DMS79 (cell line): ENCODE results near the gene G6PC1.
"Not testable (repeated sequence)": the region's sequence is repeated elsewhere in the genome, so short reads cannot be mapped to it uniquely, and the experiment has no call there.

Experiments used
- DNase-seq: peaks from one replicate; lab custom pipeline; 2025; lab: John Stamatoyannopoulos, UW

Gene G6PC1

DNA sequence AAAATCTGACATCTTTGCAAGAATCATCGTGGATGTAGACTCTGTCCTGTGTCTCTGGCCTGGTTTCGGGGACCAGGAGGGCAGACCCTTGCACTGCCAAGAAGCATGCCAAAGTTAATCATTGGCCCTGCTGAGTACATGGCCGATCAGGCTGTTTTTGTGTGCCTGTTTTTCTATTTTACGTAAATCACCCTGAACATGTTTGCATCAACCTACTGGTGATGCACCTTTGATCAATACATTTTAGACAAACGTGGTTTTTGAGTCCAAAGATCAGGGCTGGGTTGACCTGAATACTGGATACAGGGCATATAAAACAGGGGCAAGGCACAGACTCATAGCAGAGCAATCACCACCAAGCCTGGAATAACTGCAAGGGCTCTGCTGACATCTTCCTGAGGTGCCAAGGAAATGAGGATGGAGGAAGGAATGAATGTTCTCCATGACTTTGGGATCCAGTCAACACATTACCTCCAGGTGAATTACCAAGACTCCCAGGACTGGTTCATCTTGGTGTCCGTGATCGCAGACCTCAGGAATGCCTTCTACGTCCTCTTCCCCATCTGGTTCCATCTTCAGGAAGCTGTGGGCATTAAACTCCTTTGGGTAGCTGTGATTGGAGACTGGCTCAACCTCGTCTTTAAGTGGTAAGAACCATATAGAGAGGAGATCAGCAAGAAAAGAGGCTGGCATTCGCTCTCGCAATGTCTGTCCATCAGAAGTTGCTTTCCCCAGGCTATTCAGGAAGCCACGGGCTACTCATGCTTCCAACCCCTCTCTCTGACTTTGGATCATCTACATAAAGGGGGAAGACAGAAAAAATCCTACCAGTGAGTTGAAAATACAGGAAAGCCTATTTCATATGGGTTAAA, at the start of gene G6PC1:
TSS of gene G6PC1 (plus strand) at position 340 of the 872 bp plus-strand sequence. CDS start at position 418, 78 bp downstream.
- no peak for DNase-seq

DNA sequence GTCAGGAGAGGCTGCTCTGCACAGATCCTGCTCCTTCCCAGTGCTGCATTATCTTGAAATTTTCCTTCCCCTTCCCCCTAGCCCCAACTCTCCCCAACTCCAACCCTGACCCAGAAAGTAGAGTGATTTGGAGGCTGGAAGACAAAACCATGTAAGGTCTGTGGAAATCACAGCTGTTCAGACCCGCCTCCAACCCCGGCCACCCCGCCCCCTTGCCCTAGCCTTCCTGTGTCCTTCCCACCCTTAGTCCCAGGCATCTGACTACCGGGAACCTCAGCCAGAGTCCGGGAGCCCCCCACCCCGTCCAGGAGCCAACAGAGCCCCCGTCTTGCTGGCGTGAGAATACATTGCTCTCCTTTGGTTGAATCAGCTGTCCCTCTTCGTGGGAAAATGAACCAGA, 49.6 kb upstream of the G6PC1 start, which contains the start of gene AOC3:
TSS of gene AOC3 (plus strand) at position 246 of the 400 bp plus-strand sequence. CDS start at position 391, 145 bp downstream.
- no peak for DNase-seq

DNA sequence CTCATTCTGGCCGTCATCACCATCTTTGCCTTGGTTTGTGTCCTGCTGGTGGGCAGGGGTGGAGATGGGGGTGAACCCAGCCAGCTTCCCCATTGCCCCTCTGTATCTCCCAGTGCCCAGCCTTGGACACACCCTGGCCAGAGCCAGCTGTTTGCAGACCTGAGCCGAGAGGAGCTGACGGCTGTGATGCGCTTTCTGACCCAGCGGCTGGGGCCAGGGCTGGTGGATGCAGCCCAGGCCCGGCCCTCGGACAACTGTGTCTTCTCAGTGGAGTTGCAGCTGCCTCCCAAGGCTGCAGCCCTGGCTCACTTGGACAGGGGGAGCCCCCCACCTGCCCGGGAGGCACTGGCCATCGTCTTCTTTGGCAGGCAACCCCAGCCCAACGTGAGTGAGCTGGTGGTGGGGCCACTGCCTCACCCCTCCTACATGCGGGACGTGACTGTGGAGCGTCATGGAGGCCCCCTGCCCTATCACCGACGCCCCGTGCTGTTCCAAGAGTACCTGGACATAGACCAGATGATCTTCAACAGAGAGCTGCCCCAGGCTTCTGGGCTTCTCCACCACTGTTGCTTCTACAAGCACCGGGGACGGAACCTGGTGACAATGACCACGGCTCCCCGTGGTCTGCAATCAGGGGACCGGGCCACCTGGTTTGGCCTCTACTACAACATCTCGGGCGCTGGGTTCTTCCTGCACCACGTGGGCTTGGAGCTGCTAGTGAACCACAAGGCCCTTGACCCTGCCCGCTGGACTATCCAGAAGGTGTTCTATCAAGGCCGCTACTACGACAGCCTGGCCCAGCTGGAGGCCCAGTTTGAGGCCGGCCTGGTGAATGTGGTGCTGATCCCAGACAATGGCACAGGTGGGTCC, 49.0 kb upstream of the G6PC1 start:
- not testable (repeated sequence) for DNase-seq

DNA sequence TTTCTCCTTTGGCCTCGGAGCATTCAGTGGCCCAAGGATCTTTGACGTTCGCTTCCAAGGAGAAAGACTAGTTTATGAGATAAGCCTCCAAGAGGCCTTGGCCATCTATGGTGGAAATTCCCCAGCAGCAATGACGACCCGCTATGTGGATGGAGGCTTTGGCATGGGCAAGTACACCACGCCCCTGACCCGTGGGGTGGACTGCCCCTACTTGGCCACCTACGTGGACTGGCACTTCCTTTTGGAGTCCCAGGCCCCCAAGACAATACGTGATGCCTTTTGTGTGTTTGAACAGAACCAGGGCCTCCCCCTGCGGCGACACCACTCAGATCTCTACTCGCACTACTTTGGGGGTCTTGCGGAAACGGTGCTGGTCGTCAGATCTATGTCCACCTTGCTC, 48.2 kb upstream of the G6PC1 start:
- no peak for DNase-seq

DNA sequence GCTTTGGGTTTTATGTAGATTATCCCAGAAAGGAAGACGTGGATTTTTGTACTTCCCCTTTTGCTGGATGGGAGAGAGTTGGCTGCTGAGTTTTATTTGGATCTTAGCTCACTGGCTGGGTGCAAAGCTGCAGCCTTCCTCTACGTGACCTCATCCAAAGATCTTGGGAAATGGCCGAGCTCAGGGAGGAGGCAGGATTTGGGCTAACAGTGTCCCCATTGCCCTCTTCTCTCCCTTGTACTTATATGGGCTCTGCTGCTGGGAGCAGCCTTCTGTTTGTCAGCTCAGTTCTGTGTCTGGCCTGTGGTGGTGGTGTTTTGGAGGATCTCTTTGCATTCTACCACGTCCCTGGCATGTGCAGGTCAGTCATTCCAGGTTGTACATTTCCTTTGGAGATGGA, 47.6 kb upstream of the G6PC1 start:
- DNase-seq: no peak

DNA sequence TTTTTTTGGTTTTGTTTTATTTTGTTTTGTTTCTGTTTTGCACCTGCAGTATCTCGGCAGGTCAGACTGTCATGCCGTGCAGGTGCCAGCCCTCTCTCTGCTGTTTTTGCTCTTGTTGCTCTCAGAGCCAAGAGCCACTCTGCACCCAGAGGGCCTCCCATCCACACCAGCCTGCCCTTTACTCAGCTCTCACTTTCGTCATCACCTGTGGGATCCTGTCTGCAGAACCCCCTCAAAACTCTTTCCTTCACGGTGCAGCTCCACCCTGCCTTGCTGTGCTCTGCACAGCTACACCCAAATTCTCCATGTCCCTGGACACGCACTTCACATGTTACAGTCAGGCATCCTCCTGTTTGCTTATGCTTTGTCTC, 47.0 kb upstream of the G6PC1 start:
- DNase-seq: no peak

DNA sequence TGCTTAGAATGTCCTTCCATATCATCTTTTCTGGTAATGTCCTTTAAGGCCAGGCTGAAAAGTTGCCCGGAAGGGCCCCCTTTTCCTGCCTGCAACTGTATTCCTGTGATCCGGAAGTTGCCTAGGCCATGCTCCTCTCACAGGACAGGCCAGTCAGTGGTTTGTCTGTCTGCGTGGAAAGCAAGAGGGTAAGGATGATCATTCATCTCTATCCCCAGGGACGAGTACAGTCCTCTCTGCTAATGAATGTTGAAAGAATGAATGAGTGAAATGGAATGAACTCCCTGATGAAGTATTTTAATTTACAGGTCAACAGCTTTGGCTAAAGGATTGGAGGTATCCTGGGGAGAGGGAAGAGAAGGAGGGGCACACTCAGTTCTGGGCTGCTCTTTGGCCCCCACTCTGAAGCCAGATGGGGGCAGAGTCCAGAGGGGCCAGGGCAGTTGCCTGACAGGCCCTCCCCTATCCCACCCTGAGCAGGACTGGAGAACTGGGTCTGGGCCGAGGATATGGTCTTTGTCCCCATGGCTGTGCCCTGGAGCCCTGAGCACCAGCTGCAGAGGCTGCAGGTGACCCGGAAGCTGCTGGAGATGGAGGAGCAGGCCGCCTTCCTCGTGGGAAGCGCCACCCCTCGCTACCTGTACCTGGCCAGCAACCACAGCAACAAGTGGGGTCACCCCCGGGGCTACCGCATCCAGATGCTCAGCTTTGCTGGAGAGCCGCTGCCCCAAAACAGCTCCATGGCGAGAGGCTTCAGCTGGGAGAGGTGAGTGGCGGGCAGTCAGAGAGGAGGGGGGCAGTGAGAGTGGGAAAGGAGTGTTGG, 46.4 kb upstream of the G6PC1 start:
- DNase-seq: no peak

DNA sequence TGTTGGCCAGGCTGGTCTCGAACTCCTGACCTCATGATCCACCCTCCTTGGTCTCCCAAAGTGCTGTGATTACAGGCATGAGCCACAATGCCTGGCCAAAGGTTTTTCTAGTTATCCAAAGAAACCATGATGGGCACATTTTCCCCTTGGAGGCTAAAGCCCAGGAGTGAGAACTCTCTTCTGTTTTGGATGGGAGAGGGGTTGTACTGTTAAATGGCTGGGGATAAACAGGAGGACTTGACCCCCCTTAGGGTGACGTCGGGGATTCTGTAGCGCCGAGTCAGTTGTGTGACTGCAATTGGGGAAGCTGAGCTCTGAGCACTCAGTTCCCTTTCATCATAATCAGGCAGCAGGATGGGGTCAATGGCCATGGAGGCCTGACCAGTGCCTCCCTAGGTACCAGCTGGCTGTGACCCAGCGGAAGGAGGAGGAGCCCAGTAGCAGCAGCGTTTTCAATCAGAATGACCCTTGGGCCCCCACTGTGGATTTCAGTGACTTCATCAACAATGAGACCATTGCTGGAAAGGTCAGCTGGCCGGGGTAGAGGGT, 45.5 kb upstream of the G6PC1 start:
- no peak for DNase-seq

DNA sequence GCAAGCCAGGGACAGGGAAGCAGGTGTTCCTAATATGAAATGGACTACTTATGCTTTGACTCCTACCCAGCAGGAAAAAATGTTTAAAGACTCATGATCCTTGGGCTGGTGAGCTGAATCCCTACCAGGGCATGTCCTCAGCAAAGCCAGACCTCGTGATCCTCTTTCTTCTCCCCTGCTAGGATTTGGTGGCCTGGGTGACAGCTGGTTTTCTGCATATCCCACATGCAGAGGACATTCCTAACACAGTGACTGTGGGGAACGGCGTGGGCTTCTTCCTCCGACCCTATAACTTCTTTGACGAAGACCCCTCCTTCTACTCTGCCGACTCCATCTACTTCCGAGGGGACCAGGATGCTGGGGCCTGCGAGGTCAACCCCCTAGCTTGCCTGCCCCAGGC, 44.5 kb upstream of the G6PC1 start:
- not testable (repeated sequence) for DNase-seq

DNA sequence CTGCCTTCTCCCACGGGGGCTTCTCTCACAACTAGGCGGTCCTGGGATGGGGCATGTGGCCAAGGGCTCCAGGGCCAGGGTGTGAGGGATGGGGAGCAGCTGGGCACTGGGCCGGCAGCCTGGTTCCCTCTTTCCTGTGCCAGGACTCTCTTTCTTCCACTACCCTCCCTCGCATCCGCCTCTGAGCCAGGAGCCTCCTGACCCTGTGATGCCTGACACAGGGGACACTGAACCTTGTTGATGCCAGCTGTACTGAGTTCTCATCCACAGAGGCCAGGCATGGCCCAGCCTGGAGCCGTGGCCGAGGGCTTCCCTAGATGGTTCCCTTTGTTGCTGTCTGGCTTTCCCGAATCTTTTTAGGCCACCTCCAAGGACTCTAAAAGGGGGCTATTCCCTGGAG, 44.1 kb upstream of the G6PC1 start:
- not testable (repeated sequence) for DNase-seq

DNA sequence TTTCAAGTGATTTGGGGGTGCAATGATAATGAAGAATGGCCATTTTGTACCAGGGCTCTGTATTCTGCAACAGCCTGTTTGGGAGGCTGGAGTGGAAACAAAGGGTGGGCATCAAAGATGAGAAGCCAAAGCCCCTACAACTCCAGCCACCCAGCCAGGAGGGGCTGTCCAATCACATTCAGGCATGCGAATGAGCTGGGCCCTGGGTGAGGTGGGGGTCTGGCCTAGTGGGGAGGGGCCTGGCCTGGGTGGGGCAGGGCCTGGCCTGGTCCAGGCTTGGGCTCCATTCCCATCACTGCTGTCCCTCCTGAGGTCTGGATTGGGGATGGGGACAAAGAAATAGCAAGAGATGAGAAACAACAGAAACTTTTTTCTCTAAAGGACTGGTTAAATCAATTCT, 43.2 kb upstream of the G6PC1 start:
- no peak for DNase-seq

DNA sequence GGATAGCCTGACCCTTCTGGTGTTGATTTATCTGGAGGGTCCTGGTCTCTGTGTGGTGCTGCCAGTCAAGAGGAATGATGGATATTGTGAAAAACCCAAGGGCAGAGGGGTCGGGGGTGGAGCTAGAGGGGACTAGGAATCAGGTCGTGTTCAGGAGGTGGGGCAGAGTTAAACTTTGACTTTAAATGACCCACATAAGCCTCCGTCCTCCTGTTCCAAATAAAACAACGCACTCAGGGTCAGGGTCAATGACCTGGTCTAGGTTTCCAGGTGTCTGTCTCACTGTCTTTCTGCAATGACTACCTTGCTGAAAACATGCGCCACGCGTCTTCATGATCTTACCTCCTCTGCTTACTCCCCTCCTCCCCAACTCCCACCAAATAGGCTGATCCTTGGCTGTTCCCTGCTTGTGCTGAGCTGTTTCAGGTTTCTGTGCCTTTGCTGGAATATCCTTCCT, 34.9 kb upstream of the G6PC1 start:
- DNase-seq: no peak

DNA sequence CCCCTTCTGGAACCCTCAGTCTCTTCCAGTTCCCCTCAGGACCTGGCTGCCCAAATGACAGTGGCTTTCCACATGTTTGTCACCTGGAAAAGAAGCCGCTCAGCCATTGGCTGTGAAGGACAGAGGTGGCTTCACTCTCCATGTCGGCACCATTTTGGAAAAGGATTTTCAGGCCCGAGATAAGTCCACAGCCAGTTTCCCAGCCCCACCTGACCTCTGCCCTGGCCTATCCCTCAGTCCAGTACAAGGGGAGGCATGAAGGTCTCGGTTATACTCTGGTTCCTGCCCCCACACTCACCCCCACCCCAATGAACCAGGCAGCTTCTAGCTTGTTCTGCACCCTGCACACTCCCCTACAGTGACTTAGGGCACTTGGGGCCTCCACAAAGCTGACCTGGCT, 34.4 kb upstream of the G6PC1 start:
- DNase-seq: no peak

DNA sequence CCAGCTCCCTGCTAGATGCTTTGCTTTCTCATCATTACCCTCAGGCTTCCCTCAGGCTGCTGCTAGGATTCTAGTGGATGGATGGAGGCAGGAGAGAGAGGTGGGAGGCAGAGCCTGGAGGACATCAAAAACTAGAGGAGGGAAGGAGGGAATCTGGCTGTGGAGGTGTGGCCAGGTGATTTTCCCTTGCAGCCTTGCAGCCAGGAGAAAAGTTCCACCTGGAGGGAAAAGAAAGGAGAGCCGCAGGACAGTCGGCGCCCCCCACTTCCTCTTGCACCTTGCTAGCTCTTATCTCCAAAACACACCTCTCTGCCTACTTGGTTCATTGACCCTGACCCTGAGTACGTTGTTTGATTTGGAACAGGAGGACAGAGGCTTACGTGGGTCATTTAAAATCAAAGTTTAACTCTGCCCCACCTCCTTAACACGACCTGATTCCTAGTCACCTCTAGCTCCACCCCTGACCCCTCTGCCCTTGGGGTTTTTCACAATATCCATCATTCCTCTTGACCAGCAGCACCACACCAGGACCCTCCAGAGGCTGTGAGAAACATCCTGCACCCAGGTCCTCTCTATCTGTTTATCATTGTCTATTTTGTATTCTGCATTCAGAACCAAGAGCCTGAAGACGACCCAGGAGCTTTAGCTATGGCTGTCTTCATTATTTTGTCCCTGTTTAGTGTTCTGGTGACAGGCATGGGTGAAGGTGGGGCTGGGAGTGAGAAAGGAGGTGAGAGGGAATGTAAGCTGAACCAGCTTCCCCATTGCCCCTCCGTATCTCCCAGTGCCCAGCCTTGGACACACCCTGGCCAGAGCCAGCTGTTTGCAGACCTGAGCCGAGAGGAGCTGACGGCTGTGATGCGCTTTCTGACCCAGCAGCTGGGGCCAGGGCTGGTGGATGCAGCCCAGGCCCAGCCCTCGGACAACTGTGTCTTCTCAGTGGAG, 33.7 kb upstream of the G6PC1 start:
- no peak for DNase-seq

DNA sequence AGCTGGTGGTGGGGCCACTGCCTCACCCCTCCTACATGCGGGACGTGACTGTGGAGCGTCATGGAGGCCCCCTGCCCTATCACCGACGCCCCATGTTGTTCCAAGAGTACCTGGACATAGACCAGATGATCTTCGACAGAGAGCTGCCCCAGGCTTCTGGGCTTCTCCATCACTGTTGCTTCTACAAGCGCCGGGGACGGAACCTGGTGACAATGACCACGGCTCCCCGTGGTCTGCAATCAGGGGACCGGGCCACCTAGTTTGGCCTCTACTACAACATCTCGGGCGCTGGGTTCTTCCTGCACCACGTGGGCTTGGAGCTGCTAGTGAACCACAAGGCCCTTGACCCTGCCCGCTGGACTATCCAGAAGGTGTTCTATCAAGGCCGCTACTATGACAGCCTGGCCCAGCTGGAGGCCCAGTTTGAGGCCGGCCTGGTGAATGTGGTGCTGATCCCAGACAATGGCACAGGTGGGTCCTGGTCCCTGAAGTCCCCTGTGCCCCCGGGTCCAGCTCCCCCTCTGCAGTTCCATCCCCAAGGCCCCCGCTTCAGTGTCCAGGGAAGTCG, 32.8 kb upstream of the G6PC1 start:
- not testable (repeated sequence) for DNase-seq

DNA sequence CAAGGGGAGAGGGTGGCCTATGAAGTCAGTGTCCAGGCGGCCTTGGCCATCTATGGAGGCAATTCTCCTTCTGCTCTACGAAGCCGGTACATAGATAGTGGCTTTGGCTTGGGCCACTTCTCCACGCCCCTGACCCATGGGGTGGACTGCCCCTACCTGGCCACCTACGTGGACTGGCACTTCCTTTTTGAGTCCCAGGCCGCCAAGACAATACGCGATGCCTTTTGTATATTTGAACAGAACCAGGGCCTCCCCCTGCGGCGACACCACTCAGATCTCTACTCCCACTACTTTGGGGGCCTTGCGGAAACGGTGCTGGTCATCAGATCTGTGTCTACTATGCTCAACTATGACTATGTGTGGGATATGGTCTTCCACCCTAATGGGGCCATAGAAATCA, 32.3 kb upstream of the G6PC1 start:
- no peak for DNase-seq

DNA sequence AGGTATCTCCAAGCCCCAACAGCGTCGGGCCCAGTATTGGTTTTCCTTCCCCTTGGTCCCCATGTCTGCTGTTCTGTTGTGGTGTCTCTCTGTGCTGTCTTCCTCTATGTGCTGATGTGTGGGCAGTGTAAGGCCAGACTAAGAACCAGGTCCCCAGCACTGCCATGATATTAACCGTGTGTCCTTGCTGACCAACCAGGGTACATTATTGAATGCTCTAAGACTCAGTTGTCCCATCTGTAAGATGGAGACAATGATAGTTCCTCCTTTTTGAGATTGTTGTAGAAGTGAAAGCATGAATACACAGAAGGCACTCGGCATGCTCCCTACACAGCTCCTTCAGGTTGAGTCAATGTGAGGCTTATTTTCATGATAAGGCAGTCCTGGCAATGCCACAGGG, 29.0 kb upstream of the G6PC1 start:
- DNase-seq: no peak

DNA sequence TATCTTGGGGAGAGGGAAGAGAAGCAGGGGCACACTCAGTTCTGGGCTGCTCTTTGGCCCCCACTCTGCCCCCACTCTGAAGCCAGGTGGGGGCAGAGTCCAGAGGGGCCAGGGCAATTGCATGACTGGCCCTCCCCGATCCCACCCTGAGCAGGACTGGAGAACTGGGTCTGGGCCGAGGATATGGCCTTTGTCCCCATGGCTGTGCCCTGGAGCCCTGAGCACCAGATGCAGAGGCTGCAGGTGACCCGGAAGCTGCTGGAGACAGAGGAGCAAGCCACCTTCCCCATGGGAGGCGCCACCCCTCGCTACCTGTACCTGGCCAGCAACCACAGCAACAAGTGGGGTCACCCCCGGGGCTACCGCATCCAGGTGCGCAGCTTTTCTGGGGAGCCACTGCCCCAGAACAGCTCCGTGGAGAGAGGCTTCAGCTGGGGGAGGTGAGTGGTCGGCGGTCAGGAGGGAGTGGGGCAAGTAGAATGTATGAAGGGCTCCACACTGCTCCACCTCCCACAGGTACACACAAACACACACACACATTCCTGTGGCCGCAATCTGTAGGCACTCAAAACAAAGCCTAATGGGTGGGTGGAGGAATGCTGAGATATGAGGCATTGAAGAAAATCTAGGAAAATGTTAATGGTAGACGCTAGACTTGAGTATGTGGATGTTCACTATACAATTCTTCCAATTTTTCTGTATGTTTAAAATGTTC, 28.2 kb upstream of the G6PC1 start:
- DNase-seq: no peak

DNA sequence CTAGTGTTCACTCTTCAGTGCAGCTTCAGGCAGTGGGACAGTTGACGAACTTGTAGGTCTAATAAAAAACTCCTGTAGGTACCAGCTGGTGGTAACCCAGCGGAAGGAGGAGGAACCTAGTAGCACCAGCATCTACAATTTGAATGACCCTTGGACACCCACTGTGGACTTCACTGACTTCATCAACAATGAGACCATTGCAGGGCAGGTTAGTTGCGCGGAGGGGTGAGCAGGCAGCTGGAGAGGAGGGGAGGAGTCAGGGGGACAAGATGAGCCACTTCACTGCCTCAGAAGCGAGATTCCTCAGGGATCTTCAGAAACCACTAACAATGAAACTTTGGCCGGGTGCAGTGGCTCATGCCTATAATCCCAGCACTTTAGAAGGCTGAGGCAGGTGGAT, 27.3 kb upstream of the G6PC1 start:
- no peak for DNase-seq
